Mesenchymal stem cell (in vitro differentiated cells and primary cell): Measurements from ENCODE around the gene AP1G1.

Source experiments
- DNase-seq: peaks from one replicate; pipeline ENCODE4 v3.0.0-alpha.2; 2013
- H2AFZ ChIP-seq: one replicate; pipeline ENCODE4 v1.6.1; 2013; ENCODE audit warnings: low read depth, mild to moderate bottlenecking, control low read depth, inconsistent platforms, low read length, moderate library complexity
- H2AK5ac ChIP-seq: 2 replicates; pipeline ENCODE4 v1.6.1; 2013; ENCODE audit warnings: low read length, moderate library complexity, mild to moderate bottlenecking, inconsistent platforms; ENCODE audit not compliant: severe bottlenecking
- H2BK120ac ChIP-seq: one replicate; pipeline ENCODE4 v1.6.1; 2013; ENCODE audit warnings: low read depth, mild to moderate bottlenecking, inconsistent platforms, low read length, moderate library complexity
- H2BK12ac ChIP-seq, 2 experiments: one replicate each; pipeline ENCODE4 v1.6.1; 2013; ENCODE audit warnings: inconsistent platforms in 2 of 2, low read length in 2 of 2, mild to moderate bottlenecking in 2 of 2, moderate library complexity in 2 of 2, control low read depth in 1 of 2
- H2BK15ac ChIP-seq: one replicate; pipeline ENCODE4 v1.6.1; 2013; ENCODE audit warnings: mild to moderate bottlenecking, low read depth, inconsistent platforms; ENCODE audit not compliant: poor library complexity, severe bottlenecking
- H2BK5ac ChIP-seq: 2 replicates; pipeline ENCODE4 v1.6.1; 2013; ENCODE audit warnings: low read depth, mild to moderate bottlenecking, low read length, control low read depth, inconsistent platforms; ENCODE audit not compliant: poor library complexity, severe bottlenecking
- H3K14ac ChIP-seq, 2 experiments: one replicate each; pipeline ENCODE4 v1.6.1; 2013; ENCODE audit warnings: inconsistent platforms in 2 of 2, low read length in 2 of 2, control low read depth in 1 of 2, mild to moderate bottlenecking in 1 of 2, moderate library complexity in 1 of 2
- H3K18ac ChIP-seq, 2 experiments: one replicate each; pipeline ENCODE4 v1.6.1; 2013; ENCODE audit warnings: inconsistent platforms in 2 of 2, low read length in 2 of 2, control low read depth in 1 of 2, low read depth in 1 of 2, mild to moderate bottlenecking in 1 of 2
- H3K23ac ChIP-seq, 2 experiments: one replicate each; pipeline ENCODE4 v1.6.1; 2013; ENCODE audit warnings: inconsistent platforms in 2 of 2, low read length in 2 of 2, mild to moderate bottlenecking in 2 of 2, moderate library complexity in 2 of 2, control low read depth in 1 of 2
- H3K27ac ChIP-seq: 2 replicates; pipeline ENCODE4 v1.5.1; 2013; ENCODE audit warnings: mild to moderate bottlenecking, moderate library complexity, low read length, control low read depth, inconsistent platforms; ENCODE audit not compliant: poor library complexity, severe bottlenecking
- H3K27me3 ChIP-seq, 2 experiments: 2 replicates each; pipeline versions ENCODE4 v1.6.1 to v1.7.0; 2013; ENCODE audit warnings: low read length in 2 of 2, mild to moderate bottlenecking in 2 of 2, moderate library complexity in 2 of 2, control low read depth in 1 of 2, inconsistent platforms in 1 of 2; ENCODE audit not compliant: control insufficient read depth in 1 of 2, insufficient read depth in 1 of 2
- H3K36me3 ChIP-seq, 2 experiments: 2 replicates each; pipeline versions ENCODE4 v1.6.1 to v1.7.0; 2013; ENCODE audit warnings: low read length in 2 of 2, control low read depth in 1 of 2, inconsistent platforms in 1 of 2, low read depth in 1 of 2, mild to moderate bottlenecking in 1 of 2; ENCODE audit not compliant: insufficient read depth in 2 of 2, control insufficient read depth in 1 of 2
- H3K4ac ChIP-seq, 2 experiments: one replicate each; pipeline ENCODE4 v1.6.1; 2013; ENCODE audit warnings: inconsistent platforms in 2 of 2, low read length in 2 of 2, mild to moderate bottlenecking in 2 of 2, moderate library complexity in 2 of 2, control low read depth in 1 of 2, low read depth in 1 of 2
- H3K4me1 ChIP-seq: 2 replicates; pipeline ENCODE4 v1.6.1; 2013; ENCODE audit warnings: low read depth, low read length, control low read depth; ENCODE audit not compliant: control insufficient read depth, insufficient read depth
- H3K4me2 ChIP-seq: 2 replicates; pipeline ENCODE4 v1.6.1; 2013; ENCODE audit warnings: low read length, mild to moderate bottlenecking, inconsistent platforms; ENCODE audit not compliant: poor library complexity, severe bottlenecking
- H3K4me3 ChIP-seq, 2 experiments: 2 replicates each; pipeline versions ENCODE4 v1.5.1 to v1.7.0; 2013; ENCODE audit warnings: low read length in 2 of 2, mild to moderate bottlenecking in 2 of 2, control low read depth in 1 of 2, low read depth in 1 of 2; ENCODE audit not compliant: insufficient read depth in 1 of 2
- H3K79me1 ChIP-seq: replicated peaks from 2 replicates; pipeline ENCODE4 v1.6.1; 2013; ENCODE audit warnings: mild to moderate bottlenecking, control low read depth, low read length, inconsistent platforms; ENCODE audit not compliant: poor library complexity, severe bottlenecking
- H3K9ac ChIP-seq: 2 replicates; pipeline ENCODE4 v1.7.0; 2013; ENCODE audit warnings: mild to moderate bottlenecking, low read length, moderate library complexity
- H3K9me3 ChIP-seq: 2 replicates; pipeline ENCODE4 v1.7.0; 2013; ENCODE audit warnings: mild to moderate bottlenecking, low read length; ENCODE audit not compliant: control insufficient read depth
- H4K8ac ChIP-seq: one replicate; pipeline ENCODE4 v1.6.1; 2013; ENCODE audit warnings: inconsistent platforms, mild to moderate bottlenecking, low read length, moderate library complexity
- H4K91ac ChIP-seq: one replicate; pipeline ENCODE4 v1.6.1; 2013; ENCODE audit warnings: mild to moderate bottlenecking, low read length, inconsistent platforms
- WGBS: methylation state at CpG from one replicate; pipeline ENCODE4 v1.1.7; 2013; ENCODE audit warnings: mixed read lengths; 5-methylcytosine and 5-hydroxymethylcytosine counted together

AP1G1 gene

GRCh38 chr16:71848622-71849021, 40.0 kb upstream of the AP1G1 start:
- H3K4me1 ChIP-seq, result peaks cover 3% of the 10 kb centered on the region
- H3K23ac ChIP-seq, result no peak overlapping the region
- H4K91ac ChIP-seq, result no peak overlapping the region
- H3K14ac ChIP-seq, result no peak overlapping the region
- H3K79me1 ChIP-seq, result peaks cover 52% of the 10 kb centered on the region
- H3K27ac ChIP-seq, result no peak overlapping the region
- H2BK12ac ChIP-seq, result no peak overlapping the region
- H2AK5ac ChIP-seq, result no peak overlapping the region
- H2AFZ ChIP-seq, result no peak overlapping the region
- no peak overlapping the region for H2BK15ac ChIP-seq
- H2BK120ac ChIP-seq, result no peak overlapping the region
- no peak overlapping the region for H3K9ac ChIP-seq
- H3K4ac ChIP-seq, result no peak overlapping the region
- WGBS, result 98% methylated on average over 6 of the region's 6 CpGs
- H4K8ac ChIP-seq, result no peak overlapping the region
- no peaks in the 10 kb centered on the region for H3K27me3 ChIP-seq
- no peak for DNase-seq
- no peak overlapping the region for H2BK5ac ChIP-seq
- no peak overlapping the region for H3K18ac ChIP-seq
- H3K4me2 ChIP-seq, result no peak overlapping the region
- H3K9me3 ChIP-seq, result no peaks in the 10 kb centered on the region
- no peak overlapping the region for H3K4me3 ChIP-seq
- H3K36me3 ChIP-seq, result peaks cover 43 to 48% of the 10 kb centered on the region in 2 experiments

- Histone ChIP-seq H3K14ac (no peak overlapping the region), H3K4me3 (peak overlapping the region in 1 of 2 experiments; percentile 96), H3K4me1 (peaks cover 4% of the 10 kb centered on the region), H2BK15ac (no peak overlapping the region), H2BK5ac (no peak overlapping the region), H3K36me3 (peaks cover 32 to 38% of the 10 kb centered on the region in 2 experiments), H2AK5ac (no peak overlapping the region), H3K27ac (no peak overlapping the region), H4K91ac (no peak overlapping the region), H3K9me3 (no peaks in the 10 kb centered on the region), H3K23ac (no peak overlapping the region), H3K4me2 (peak overlapping the region; percentile 82), H3K27me3 (no peaks in the 10 kb centered on the region), H3K18ac (no peak overlapping the region), H2BK12ac (no peak overlapping the region), H3K79me1 (peaks cover 38% of the 10 kb centered on the region), H4K8ac (no peak overlapping the region), H3K9ac (peak overlapping the region; percentile 99), H2BK120ac (no peak overlapping the region), H3K4ac (no peak overlapping the region), H2AFZ (no peak overlapping the region)
- no peak for DNase-seq
- WGBS, result no CpG with 5 or more reads among the region's 3 CpGs
Measured at GRCh38 chr16:71847096-71847495, 38.5 kb upstream of the AP1G1 start.

- no peaks in the 10 kb centered on the region for H3K9me3 ChIP-seq
- no peak overlapping the region for H2AK5ac ChIP-seq
- no peak overlapping the region for H4K91ac ChIP-seq
- peaks cover 26 to 37% of the 10 kb centered on the region in 2 experiments for H3K36me3 ChIP-seq
- peak overlapping the region; percentile 91 to 96 for H3K4me3 ChIP-seq
- H3K27me3 ChIP-seq, result no peaks in the 10 kb centered on the region
- H3K9ac ChIP-seq, result peak overlapping the region; percentile 99
- no peak overlapping the region for H2BK15ac ChIP-seq
- peaks cover 5% of the 10 kb centered on the region for H3K4me1 ChIP-seq
- no peak overlapping the region for H3K23ac ChIP-seq
- peak; percentile 39 for DNase-seq
- peak overlapping the region; percentile 32 for H2AFZ ChIP-seq
- H3K4ac ChIP-seq, result peak overlapping the region in 1 of 2 experiments; percentile 73
- peak overlapping the region in 1 of 2 experiments; percentile 56 for H3K18ac ChIP-seq
- H3K27ac ChIP-seq, result no peak overlapping the region
- H2BK5ac ChIP-seq, result no peak overlapping the region
- H2BK120ac ChIP-seq, result no peak overlapping the region
- H2BK12ac ChIP-seq, result no peak overlapping the region
- H3K4me2 ChIP-seq, result peak overlapping the region; percentile 82
- H3K14ac ChIP-seq, result no peak overlapping the region
- 3% methylated on average over 20 of the region's 20 CpGs for WGBS
- H4K8ac ChIP-seq, result no peak overlapping the region
- peaks cover 31% of the 10 kb centered on the region for H3K79me1 ChIP-seq
Measured at GRCh38 chr16:71846431-71846830, 37.8 kb upstream of the AP1G1 start.

- Histone ChIP-seq H4K8ac (peak within 1 kb of the TSS; percentile 97), H3K23ac (peak within 1 kb of the TSS in 1 of 2 experiments; percentile 75), H3K4me3 (peak within 1 kb of the TSS; percentile 91 to 96), H2BK5ac (peak within 1 kb of the TSS; percentile 84), H3K9me3 (no peaks in the 10 kb centered on the region), H3K36me3 (peaks cover 20 to 31% of the 10 kb centered on the region in 2 experiments), H3K4ac (peak within 1 kb of the TSS; percentile 73 to 97), H3K79me1 (peaks cover 25% of the 10 kb centered on the region), H3K18ac (peak within 1 kb of the TSS; percentile 68 to 88), H2AK5ac (peak within 1 kb of the TSS; percentile 71), H3K9ac (peak within 1 kb of the TSS; percentile 99), H4K91ac (no peak within 1 kb of the TSS), H3K27ac (peak within 1 kb of the TSS; percentile 19), H2AFZ (peak within 1 kb of the TSS; percentile 67), H3K4me1 (peaks cover 5% of the 10 kb centered on the region), H3K4me2 (peak within 1 kb of the TSS; percentile 93), H3K14ac (peak within 1 kb of the TSS in 1 of 2 experiments; percentile 66), H3K27me3 (no peaks in the 10 kb centered on the region), H2BK12ac (no peak within 1 kb of the TSS), H2BK15ac (peak within 1 kb of the TSS; percentile 12), H2BK120ac (peak within 1 kb of the TSS; percentile 42)
- DNase-seq, result peak; percentile 93
- 1% methylated on average over 59 of the region's 62 CpGs for WGBS
Measured at GRCh38 chr16:71845639-71846430, 37.2 kb upstream of the AP1G1 start, which contains the start of gene ATXN1L. Gene ATXN1L, plus strand, starts transcription at chr16:71845976. Its CDS starts 3,765 bp downstream, at chr16:71849741.
